Measurements from ENCODE around the gene PLA2G4A. TPM values are rescaled to one million over a fixed set of nuclear protein-coding genes. Genes with fewer than 3 reads are reported as not detected.

Gene PLA2G4A
- total RNA-seq, 1 experiment from 2014 or later: 3.8 TPM

GRCh38 chr1:187034501-187034900 lies 205.8 kb downstream of the PLA2G4A start:
- Mint-ChIP-seq H3K4me1 (ENCODE audit: insufficient read depth, unreplicated experiment) (peaks cover 7% of the 10 kb centered on the region), H3K4me3 (ENCODE audit: unreplicated experiment) (no peak overlapping the region), H3K36me3 (ENCODE audit: insufficient read depth, unreplicated experiment) (no peaks in the 10 kb centered on the region), H3K27me3 (ENCODE audit: insufficient read depth, unreplicated experiment) (no peaks in the 10 kb centered on the region), H3K27ac (ENCODE audit: low read depth, unreplicated experiment) (no peak overlapping the region), H3K9me3 (ENCODE audit: unreplicated experiment) (peaks cover under 1% of the 10 kb centered on the region)
- intact Hi-C loops (cut with micrococcal nuclease): no loop called here
- TF ChIP-seq CTCF (IDR thresholded peaks at IDR 0.05; ENCODE audit: unreplicated experiment): no peak
- CTCF ChIA-PET: interaction anchor here (0.6 to 2.4 kb wide), 3 partner anchors 9 to 25 kb away, joined by 3 to 10 read pairs (median 4); no protein-coding TSS in a partner anchor
- no peak for DNase-seq (ENCODE audit: unreplicated experiment)
- no TSS peak for BruUV-seq (replicated peaks)
- POLR2A ChIA-PET: no interaction called here

GRCh38 chr1:187037973-187038553 lies 209.3 kb downstream of the PLA2G4A start:
- H3K4me1 Mint-ChIP-seq (ENCODE audit: insufficient read depth, unreplicated experiment): peaks cover 7% of the 10 kb centered on the region
- ChIA-PET CTCF (interaction anchor here (0.5 to 4.7 kb wide), 5 partner anchors 14 to 432 kb away, joined by 3 to 35 read pairs (median 5); no protein-coding TSS in a partner anchor), POLR2A (interaction anchor here (0.6 to 1.6 kb wide), 6 partner anchors 10 to 807 kb away, joined by 3 to 6 read pairs (median 4); partner anchors contain the start of gene PTGS2)
- intact Hi-C loops (cut with micrococcal nuclease): loop anchor here (5.0 kb wide), 1 partner anchor 431 kb away; no protein-coding TSS in a partner anchor
- H3K27me3 Mint-ChIP-seq (ENCODE audit: insufficient read depth, unreplicated experiment): no peaks in the 10 kb centered on the region
- H3K4me3 Mint-ChIP-seq (ENCODE audit: unreplicated experiment): no peak overlapping the region
- no peaks in the 10 kb centered on the region for H3K9me3 Mint-ChIP-seq (ENCODE audit: unreplicated experiment)
- H3K36me3 Mint-ChIP-seq (ENCODE audit: insufficient read depth, unreplicated experiment): no peaks in the 10 kb centered on the region
- BruUV-seq (replicated peaks): no TSS peak
- TF ChIP-seq CTCF (IDR thresholded peaks at IDR 0.05; ENCODE audit: unreplicated experiment): no peak
- DNase-seq (ENCODE audit: unreplicated experiment): no peak
- H3K27ac Mint-ChIP-seq (ENCODE audit: low read depth, unreplicated experiment): no peak overlapping the region

Other genes with a start within 250 kb of the PLA2G4A start
- gene PTGS2, start 148.5 kb upstream of the PLA2G4A start, total RNA-seq (2022): 6.0 and 17.6 TPM in 2 replicates

Measured in MCF 10A (cell line).